Measurements from ENCODE around the gene KCNK17. TPM values are rescaled to one million over a fixed set of nuclear protein-coding genes. Genes with fewer than 3 reads are reported as not detected.

The KCNK17 gene
- total RNA-seq, 1 donor from 2014 or later = 3.7 TPM

DNA sequence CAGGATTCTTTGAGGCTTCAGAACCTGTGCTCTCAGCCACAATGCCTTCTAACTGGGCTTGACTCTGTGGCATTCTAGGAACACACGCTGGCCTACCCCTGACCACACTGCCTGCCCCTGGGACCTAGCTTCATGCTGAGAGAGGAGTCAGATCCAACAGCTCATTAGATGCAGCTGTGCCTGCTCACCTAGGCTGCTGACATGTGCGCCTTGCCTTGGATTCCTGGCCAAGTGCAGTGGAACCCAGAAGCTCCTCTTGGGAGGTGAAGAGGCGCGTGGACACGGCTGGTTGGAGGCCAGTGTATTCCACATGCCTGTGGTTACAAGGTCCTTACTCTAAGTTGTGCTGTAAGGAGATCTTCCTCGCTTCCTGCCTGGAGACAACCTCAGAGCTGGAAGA is 33.0 kb upstream of the KCNK17 start:
- Histone ChIP-seq H3K9me3 (no peaks in the 10 kb centered on the region), H3K4me3 (no peak overlapping the region), H3K27ac (no peak overlapping the region), H3K36me3 (no peaks in the 10 kb centered on the region), H3K4me1 (peaks cover 11% of the 10 kb centered on the region), H3K27me3 (no peaks in the 10 kb centered on the region)
- TF ChIP-seq, protein P1, sequence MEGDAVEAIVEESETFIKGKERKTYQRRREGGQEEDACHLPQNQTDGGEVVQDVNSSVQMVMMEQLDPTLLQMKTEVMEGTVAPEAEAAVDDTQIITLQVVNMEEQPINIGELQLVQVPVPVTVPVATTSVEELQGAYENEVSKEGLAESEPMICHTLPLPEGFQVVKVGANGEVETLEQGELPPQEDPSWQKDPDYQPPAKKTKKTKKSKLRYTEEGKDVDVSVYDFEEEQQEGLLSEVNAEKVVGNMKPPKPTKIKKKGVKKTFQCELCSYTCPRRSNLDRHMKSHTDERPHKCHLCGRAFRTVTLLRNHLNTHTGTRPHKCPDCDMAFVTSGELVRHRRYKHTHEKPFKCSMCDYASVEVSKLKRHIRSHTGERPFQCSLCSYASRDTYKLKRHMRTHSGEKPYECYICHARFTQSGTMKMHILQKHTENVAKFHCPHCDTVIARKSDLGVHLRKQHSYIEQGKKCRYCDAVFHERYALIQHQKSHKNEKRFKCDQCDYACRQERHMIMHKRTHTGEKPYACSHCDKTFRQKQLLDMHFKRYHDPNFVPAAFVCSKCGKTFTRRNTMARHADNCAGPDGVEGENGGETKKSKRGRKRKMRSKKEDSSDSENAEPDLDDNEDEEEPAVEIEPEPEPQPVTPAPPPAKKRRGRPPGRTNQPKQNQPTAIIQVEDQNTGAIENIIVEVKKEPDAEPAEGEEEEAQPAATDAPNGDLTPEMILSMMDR (IDR thresholded peaks at IDR 0.05) = no peak
- ATAC-seq (no peak), DNase-seq (no peak)
- intact Hi-C loops (cut with DNase I) = no loop called here

DNA sequence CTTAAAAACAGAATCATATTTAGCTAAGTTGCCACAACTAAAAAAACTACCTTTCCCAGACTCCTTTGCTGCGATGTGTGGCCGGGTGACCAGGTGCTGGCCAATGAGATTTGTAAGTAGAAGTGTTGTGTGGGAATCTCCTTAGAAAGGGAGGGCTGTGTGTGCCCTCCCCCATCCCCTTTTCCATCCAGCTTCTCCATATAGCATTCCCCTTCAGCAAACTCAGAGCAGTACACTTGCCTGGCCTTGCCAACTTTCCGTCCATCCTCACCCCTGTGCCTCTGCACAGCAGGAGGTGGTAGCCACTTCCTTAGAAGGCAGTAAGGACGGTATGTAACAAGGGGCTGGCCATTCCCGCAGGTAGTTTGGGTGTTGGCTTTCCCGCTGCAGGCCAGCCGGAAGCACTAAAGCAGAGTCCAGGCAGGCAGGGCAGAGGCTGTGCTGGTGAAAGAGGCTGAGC is 30.6 kb upstream of the KCNK17 start:
- H3K27ac ChIP-seq = peak overlapping the region; percentile 58
- ATAC-seq = peak; percentile 65
- DNase-seq = no peak
- peak overlapping the region; percentile 10 for H3K4me3 ChIP-seq
- peaks cover 24% of the 10 kb centered on the region for H3K4me1 ChIP-seq
- H3K36me3 ChIP-seq = no peaks in the 10 kb centered on the region
- TF ChIP-seq, protein P1 (IDR thresholded peaks at IDR 0.05) = no peak
- intact Hi-C loops (cut with DNase I) = no loop called here
- no peaks in the 10 kb centered on the region for H3K9me3 ChIP-seq
- H3K27me3 ChIP-seq = no peaks in the 10 kb centered on the region

DNA sequence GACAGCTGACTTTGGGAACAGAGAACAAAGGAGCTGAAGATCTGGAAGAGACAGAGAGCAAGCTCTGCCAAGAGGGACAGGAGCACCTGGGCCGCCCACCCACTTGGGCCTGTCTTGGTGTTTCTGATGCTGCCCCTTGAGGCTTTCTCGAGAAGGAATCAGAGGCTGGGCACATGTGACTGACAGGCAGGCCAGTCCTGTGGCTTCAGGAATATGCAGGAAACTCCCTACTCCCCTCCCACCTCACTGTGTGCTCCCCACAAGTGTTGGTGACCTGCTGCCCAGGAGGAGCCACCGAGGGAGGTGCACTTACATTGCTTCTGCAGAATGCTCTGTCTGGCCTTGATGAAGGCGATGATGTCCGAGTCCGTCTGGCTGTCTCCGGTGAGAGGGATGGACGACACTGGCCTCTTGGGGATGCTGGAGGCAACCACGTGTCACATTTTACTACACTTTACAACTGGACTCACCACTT is 29.2 kb upstream of the KCNK17 start:
- no peak for ATAC-seq
- intact Hi-C loops (cut with DNase I) = no loop called here

DNA sequence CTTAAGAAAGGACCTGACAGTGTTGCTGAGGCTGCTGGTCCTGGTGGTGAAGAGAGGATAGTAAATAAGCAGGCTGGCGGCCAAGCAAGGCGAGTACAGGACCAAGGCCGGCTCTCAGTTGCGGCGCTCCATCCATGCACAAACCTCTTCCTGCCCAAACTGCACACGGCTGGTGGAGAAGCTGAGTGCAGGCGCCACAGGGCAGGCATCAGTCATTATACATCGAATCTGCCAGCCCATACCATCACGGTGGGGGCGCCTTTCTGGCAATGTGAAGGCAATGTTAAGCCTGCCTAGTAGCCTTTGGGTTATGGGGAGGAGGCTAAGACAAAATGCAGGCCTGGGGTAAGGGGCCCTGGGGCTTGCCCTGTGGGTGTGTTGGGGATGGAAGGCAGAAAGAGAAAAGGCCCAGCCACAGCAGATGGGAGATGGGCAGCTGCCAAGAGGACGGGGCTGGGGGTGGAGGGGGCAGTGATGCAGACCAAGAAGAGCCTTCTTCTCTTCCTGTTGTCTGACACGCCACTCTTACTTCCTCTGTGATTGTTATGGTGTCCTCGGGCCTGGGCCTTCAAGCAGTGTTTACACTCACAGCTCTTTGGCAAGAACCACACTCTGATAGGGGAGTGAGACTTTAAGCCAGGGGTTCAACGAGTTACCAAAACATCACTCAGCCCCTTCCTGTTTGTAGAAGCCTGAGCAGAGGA is 28.6 kb upstream of the KCNK17 start:
- peaks cover 35% of the 10 kb centered on the region for H3K4me1 ChIP-seq
- no peaks in the 10 kb centered on the region for H3K27me3 ChIP-seq
- ATAC-seq (no peak), DNase-seq (no peak)
- H3K9me3 ChIP-seq = no peaks in the 10 kb centered on the region
- H3K36me3 ChIP-seq = no peaks in the 10 kb centered on the region
- peak overlapping the region; percentile 30 for H3K27ac ChIP-seq
- TF ChIP-seq, protein P1 (IDR thresholded peaks at IDR 0.05) = no peak
- H3K4me3 ChIP-seq = no peak overlapping the region
- intact Hi-C loops (cut with DNase I) = no loop called here

More for the DNA sequence above, 29.2 kb upstream of the KCNK17 start:
- H3K27me3 ChIP-seq = no peaks in the 10 kb centered on the region
- TF ChIP-seq, protein P1 (IDR thresholded peaks at IDR 0.05) = no peak
- H3K9me3 ChIP-seq = no peaks in the 10 kb centered on the region
- no peak for DNase-seq
- peak overlapping the region; percentile 30 for H3K27ac ChIP-seq
- peaks cover 35% of the 10 kb centered on the region for H3K4me1 ChIP-seq
- no peak overlapping the region for H3K4me3 ChIP-seq
- H3K36me3 ChIP-seq = no peaks in the 10 kb centered on the region

DNA sequence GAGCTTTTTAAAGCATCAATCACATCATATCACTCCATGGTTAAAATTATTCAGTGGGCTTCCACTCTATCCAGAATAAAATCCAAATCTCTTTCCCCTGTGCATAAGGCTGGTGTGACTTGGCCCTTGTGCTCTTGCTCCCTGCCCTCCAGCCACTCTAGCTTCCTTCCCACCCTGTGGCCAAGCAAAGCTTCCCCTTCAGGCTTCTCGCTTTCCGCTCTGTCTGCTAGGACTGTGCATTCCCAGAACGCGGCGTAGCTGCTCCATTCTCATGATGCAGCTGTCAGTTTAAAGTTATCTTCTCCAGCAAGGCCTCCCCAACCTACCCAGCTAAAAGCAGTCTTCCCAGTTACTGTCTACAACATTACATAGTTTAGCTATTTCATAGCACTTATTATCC is 27.7 kb upstream of the KCNK17 start:
- no peak overlapping the region for H3K27ac ChIP-seq
- H3K4me1 ChIP-seq = peaks cover 35% of the 10 kb centered on the region
- no peaks in the 10 kb centered on the region for H3K36me3 ChIP-seq
- TF ChIP-seq, protein P1 (IDR thresholded peaks at IDR 0.05) = no peak
- no peaks in the 10 kb centered on the region for H3K27me3 ChIP-seq
- DNase-seq = no peak
- intact Hi-C loops (cut with DNase I) = no loop called here
- H3K9me3 ChIP-seq = no peaks in the 10 kb centered on the region
- H3K4me3 ChIP-seq = no peak overlapping the region
- no peak for ATAC-seq
